ENCODE results near the gene DCPS. TPM values are rescaled to one million over a fixed set of nuclear protein-coding genes. Genes with fewer than 3 reads are reported as not detected.

The DCPS gene
- total RNA-seq, 1 experiment from 2014 or later, result 17.1 TPM

- DNase-seq (ENCODE audit: low read depth), result peak; percentile 71
- in situ Hi-C loops (cut with HindIII; ENCODE audit: low pct_unique_long_range_greater_than_20kb, low sequenced_read_pairs), result no loop called here
Observed at GRCh38 chr11:126317756-126318573, 14.1 kb downstream of the DCPS start.

- peak; percentile 32 for DNase-seq (ENCODE audit: low read depth)
- in situ Hi-C loops (cut with HindIII; ENCODE audit: low pct_unique_long_range_greater_than_20kb, low sequenced_read_pairs), result no loop called here
Observed at GRCh38 chr11:126318574-126319373, 14.9 kb downstream of the DCPS start.

- no peak for DNase-seq (ENCODE audit: low read depth)
- in situ Hi-C loops (cut with HindIII; ENCODE audit: low pct_unique_long_range_greater_than_20kb, low sequenced_read_pairs), result no loop called here
Observed at GRCh38 chr11:126319374-126319740, 15.5 kb downstream of the DCPS start.

- in situ Hi-C loops (cut with HindIII; ENCODE audit: low pct_unique_long_range_greater_than_20kb, low sequenced_read_pairs), result no loop called here
- DNase-seq (ENCODE audit: low read depth), result no peak
Observed at GRCh38 chr11:126322996-126323395, 19.1 kb downstream of the DCPS start.

- in situ Hi-C loops (cut with HindIII; ENCODE audit: low pct_unique_long_range_greater_than_20kb, low sequenced_read_pairs), result no loop called here
- DNase-seq (ENCODE audit: low read depth), result peak; percentile 89
Observed at GRCh38 chr11:126327281-126328000, 23.6 kb downstream of the DCPS start.

GRCh38 chr11:126328001-126328390 lies 24.1 kb downstream of the DCPS start:
- DNase-seq (ENCODE audit: low read depth), result no peak
- in situ Hi-C loops (cut with HindIII; ENCODE audit: low pct_unique_long_range_greater_than_20kb, low sequenced_read_pairs), result no loop called here

- in situ Hi-C loops (cut with HindIII; ENCODE audit: low pct_unique_long_range_greater_than_20kb, low sequenced_read_pairs), result no loop called here
- no peak for DNase-seq (ENCODE audit: low read depth)
Observed at GRCh38 chr11:126328444-126328843, 24.6 kb downstream of the DCPS start.

GRCh38 chr11:126328938-126329643 lies 25.2 kb downstream of the DCPS start:
- no peak for DNase-seq (ENCODE audit: low read depth)
- in situ Hi-C loops (cut with HindIII; ENCODE audit: low pct_unique_long_range_greater_than_20kb, low sequenced_read_pairs), result no loop called here

GRCh38 chr11:126329644-126330211 lies 25.9 kb downstream of the DCPS start:
- no peak for DNase-seq (ENCODE audit: low read depth)
- in situ Hi-C loops (cut with HindIII; ENCODE audit: low pct_unique_long_range_greater_than_20kb, low sequenced_read_pairs), result no loop called here

GRCh38 chr11:126331286-126331685 lies 27.4 kb downstream of the DCPS start:
- no peak for DNase-seq (ENCODE audit: low read depth)
- in situ Hi-C loops (cut with HindIII; ENCODE audit: low pct_unique_long_range_greater_than_20kb, low sequenced_read_pairs), result no loop called here

- peak; percentile 45 for DNase-seq (ENCODE audit: low read depth)
- in situ Hi-C loops (cut with HindIII; ENCODE audit: low pct_unique_long_range_greater_than_20kb, low sequenced_read_pairs), result no loop called here
Observed at GRCh38 chr11:126332221-126332711, 28.4 kb downstream of the DCPS start.

- in situ Hi-C loops (cut with HindIII; ENCODE audit: low pct_unique_long_range_greater_than_20kb, low sequenced_read_pairs), result no loop called here
- DNase-seq (ENCODE audit: low read depth), result no peak
Observed at GRCh38 chr11:126333142-126333541, 29.3 kb downstream of the DCPS start.

GRCh38 chr11:126334659-126335462 lies 31.0 kb downstream of the DCPS start:
- in situ Hi-C loops (cut with HindIII; ENCODE audit: low pct_unique_long_range_greater_than_20kb, low sequenced_read_pairs), result no loop called here
- DNase-seq (ENCODE audit: low read depth), result peak; percentile 58

GRCh38 chr11:126335463-126335760 lies 31.6 kb downstream of the DCPS start:
- DNase-seq (ENCODE audit: low read depth), result no peak
- in situ Hi-C loops (cut with HindIII; ENCODE audit: low pct_unique_long_range_greater_than_20kb, low sequenced_read_pairs), result no loop called here

- DNase-seq (ENCODE audit: low read depth), result no peak
- in situ Hi-C loops (cut with HindIII; ENCODE audit: low pct_unique_long_range_greater_than_20kb, low sequenced_read_pairs), result no loop called here
Observed at GRCh38 chr11:126336138-126336541, 32.3 kb downstream of the DCPS start.

GRCh38 chr11:126336671-126337101 lies 32.8 kb downstream of the DCPS start:
- in situ Hi-C loops (cut with HindIII; ENCODE audit: low pct_unique_long_range_greater_than_20kb, low sequenced_read_pairs), result no loop called here
- no peak for DNase-seq (ENCODE audit: low read depth)

- in situ Hi-C loops (cut with HindIII; ENCODE audit: low pct_unique_long_range_greater_than_20kb, low sequenced_read_pairs), result no loop called here
- no peak for DNase-seq (ENCODE audit: low read depth)
Observed at GRCh38 chr11:126337126-126337473, 33.2 kb downstream of the DCPS start.

Data from Caki2 (cell line).